Activated naive CD4-positive, alpha-beta T cell treated with anti-CD3 and anti-CD28 coated beads, Interleukin-2, amount 50 U/mL, for 16 hours (primary cell): ENCODE data around the gene NUP188.
"Not testable (repeated sequence)": the region's sequence is repeated elsewhere in the genome, so short reads cannot be mapped to it uniquely, and the experiment has no call there.

Experiments
- DNase-seq: peaks from one replicate; pipeline ENCODE4 v3.0.0-alpha.2; 2020

Gene NUP188

DNA sequence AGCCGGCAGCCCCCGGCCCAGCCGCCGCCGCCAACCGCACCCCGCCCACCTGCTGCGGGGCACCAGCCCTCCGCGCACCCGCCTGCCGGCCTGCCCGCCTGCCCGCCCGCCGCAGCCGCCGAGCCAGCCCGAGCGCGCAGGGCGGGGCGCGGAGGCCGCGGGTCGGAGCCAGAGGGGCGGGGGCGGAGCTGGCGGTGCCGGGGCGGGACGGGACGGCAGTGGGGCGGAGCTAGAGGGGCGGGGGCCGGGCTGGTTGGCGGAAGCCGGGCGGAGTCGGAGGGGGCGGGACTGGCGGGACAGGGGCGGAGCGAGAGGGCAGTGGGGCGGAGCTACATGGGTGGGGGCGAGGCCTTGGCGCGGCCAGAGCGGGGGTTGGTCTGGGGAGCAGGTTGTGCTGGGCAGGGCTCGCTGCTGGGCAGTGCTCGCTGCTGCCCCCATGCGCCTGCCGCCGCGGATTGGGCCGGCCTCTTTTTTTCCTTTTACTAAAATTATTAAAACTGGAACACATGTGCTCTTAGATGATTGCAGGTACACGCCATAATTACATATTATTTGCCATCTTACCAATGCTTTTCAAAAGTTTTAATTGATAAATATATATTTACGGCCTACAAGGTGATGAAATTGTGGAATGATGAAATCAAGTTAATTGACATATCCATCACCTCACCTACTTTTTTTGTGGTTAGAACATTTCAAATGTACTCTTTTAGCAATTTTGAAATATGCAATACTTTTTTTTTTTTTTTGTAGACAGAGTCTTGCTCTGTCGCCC is 80.9 kb downstream of the NUP188 start, which contains the start of gene SH3GLB2:
TSS of gene SH3GLB2 (minus strand) at position 140 of the 775 bp plus-strand sequence. CDS start 177 bp downstream, outside the sequence.
- DNase-seq, result peak; percentile 84

DNA sequence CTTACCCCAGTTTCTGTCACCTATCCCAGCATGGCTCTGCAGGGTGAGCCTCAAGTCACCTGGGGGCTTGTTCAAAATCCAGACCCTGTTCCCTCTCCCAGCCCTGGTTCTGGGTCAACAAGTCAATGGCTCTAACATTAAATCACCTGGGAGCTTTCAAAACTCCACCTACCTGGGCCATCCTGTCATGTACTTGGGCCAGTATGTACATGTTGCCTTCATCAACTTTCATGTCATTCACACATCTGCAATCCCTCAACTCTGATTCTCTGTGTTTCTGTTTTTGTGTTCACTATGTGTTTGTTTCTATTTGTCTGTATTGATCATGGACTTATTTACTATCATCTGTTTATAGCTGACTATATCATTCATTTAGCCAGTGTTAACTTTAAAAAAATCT is 82.7 kb downstream of the NUP188 start:
- DNase-seq, result no peak

DNA sequence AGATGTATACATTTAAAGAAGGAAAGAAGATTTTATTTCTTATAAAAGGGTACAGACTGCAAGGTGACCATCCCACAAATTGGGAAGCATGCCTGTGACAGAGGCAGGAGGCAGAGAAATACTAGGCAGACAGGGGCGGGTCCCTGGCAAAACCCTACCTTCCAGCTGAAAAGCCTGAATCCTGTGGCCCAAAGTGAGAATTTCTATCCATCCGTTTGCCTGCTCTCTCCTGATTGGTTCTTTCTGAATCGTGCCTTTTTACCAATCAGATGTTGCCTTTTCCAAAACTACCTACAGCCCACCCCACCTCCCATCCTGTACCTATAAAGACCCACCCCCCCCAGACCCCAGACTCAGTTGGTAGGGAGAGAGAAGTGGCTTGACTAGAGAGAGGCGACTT is 84.0 kb downstream of the NUP188 start:
- no peak for DNase-seq

DNA sequence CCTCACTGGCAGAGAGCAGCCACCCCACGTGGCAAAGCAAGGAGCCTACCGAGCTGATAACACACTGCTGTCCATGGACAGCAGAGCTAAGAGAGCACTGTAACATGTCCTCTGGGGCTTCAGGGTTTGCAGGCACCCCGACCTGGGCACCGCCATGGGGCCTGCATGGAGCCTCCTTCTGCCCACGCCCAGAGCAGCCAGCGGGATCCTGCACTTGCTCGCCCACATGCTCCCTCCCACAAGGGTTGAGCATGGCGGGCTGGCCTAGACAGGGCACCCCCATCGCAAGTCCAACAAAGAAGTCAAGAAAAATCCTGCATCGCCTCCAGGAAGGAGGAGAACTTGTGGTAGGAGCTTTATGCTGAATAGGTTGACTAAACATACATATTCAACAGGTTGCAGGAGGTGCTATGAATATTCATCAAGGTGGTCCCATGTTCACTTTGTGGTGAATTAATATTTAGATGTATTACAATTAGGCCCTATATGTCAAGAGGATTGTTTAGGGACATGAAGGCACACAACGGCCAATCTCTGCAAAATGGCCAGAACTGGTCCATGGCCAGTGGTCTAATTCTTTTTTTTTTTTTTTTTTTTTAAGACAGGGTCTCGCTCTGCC is 85.2 kb downstream of the NUP188 start:
- no peak for DNase-seq

DNA sequence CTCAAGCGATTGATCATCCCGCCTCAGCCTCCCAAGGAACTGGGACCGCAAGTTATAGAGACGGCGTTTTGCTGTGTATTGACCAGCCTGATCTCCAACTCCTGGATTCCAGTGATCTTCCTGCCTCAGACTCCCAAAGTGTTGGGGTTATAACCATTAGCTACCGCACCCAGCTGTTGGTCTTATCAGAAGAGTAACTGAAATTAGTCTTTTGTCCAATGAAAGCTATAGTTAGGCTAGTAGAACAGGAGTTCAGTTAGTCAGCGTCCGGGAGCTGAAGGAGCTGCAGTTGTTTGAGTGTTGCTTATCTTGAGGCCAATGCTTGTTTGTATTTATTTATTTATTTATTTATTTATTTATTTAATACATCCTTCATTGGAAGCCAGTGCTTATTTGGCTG is 85.7 kb downstream of the NUP188 start:
- DNase-seq, result no peak

DNA sequence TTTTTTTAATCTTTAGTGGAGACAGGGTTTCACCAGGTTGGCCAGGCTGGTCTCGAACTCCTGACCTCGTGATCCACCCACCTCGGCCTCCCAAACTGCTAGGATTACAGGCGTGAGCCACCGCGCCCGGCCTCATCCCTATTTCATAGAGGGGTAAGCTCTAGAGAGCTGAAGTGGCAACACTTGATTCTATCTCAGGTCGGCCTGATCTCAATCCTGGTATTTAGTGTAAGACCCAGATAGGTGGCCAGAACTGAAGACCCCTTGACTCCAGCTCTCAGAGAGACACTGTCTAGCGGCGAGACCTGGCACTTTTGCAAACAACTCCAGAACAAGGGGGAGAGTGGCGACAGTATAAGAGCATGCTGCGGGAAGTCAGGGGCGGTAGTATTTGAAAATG is 88.3 kb downstream of the NUP188 start:
- not testable (repeated sequence) for DNase-seq

DNA sequence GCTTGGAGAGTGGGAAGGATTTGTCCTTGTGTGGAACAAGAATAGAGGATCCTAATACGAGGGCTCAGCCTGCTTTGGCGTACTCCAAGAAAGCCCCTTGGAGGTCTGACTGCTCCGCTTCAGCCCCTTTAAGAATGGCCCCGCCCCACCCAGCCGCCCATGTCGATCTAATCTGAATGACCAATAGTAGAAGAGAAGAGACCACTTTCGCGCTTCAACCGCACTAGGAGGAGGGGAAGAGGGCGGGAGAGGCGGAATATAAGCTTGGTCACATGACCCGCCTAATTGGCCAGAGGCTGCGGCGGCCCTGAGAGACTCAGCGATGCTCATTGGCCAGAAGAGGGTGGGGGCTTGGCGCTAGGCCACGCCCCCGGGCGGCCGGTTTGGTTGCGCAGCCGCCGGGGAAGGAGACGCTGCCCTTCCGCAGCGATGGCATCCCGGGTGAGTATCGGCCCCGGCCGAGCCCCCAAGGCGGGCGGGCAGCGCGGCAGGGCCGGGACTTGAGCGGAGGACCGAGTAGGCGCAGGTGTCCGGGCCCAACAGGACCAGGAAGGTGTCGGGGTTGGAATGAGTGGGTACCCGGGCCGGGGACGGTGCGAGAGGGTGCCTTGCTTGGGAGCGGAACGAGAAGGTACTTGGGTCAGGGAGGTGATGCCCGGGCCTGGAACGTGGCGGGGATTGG is 88.9 kb downstream of the NUP188 start, which contains the start of gene MIGA2:
TSS of gene MIGA2 (plus strand) at position 386 of the 682 bp plus-strand sequence. CDS start 3,969 bp downstream, outside the sequence.
- DNase-seq, result peak; percentile 93

DNA sequence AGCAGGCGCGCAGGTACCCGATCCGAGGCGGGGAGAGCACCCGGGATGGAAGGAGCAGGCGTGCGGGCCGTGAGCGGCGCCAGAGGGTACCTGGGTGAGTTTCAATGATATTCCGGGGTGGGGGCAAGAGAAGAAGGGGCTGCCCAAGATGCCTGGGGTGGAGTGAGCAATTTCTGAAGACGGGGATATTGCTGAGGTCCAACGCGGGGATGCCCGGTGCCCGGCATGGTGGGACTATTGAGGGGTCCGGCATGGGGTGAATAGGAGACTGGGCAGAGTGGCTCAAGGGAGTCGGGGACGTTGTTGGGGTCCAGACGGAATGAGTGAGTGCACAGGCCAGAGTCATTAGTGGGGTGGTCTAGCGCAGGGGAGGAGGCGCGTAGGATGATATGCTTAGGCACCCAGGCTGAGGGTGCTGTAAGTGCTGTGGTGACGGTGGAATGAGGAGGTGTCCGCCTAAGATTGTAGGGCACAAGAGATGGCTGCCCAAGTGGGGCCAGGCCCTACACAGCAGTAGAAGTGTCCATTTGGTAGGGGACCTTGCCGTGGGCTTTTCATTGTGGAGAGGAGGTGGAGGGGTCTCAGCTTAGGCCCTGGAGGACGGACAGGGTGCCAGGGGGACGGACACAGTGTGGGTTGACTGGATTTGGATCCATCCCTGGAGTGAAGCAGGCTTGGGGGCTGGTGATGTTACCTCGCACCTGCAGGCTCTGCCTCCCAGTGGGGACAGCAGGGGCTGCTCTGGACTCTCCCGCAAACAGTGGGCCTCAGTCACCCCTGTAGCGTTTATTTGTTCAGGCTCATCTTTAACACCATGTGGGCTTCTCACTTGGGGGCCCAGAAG is 89.6 kb downstream of the NUP188 start:
- DNase-seq, result no peak

DNA sequence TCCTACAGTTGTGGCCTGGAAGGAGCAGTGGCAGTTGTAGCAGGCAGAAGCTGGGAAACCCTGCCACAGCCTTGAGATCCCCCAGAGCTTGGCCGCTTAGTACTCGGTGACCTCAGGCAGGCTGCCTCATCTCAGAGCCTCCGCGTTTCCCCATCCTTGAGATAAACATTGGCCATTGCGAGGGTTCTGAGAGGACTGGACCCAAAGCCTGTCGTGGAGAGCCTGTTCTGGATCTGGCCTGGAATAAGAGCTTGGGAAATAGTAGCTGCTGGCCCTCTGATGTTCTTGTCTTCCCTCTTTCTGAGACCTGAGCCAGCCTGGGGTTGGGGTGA is 90.2 kb downstream of the NUP188 start:
- DNase-seq, result no peak

DNA sequence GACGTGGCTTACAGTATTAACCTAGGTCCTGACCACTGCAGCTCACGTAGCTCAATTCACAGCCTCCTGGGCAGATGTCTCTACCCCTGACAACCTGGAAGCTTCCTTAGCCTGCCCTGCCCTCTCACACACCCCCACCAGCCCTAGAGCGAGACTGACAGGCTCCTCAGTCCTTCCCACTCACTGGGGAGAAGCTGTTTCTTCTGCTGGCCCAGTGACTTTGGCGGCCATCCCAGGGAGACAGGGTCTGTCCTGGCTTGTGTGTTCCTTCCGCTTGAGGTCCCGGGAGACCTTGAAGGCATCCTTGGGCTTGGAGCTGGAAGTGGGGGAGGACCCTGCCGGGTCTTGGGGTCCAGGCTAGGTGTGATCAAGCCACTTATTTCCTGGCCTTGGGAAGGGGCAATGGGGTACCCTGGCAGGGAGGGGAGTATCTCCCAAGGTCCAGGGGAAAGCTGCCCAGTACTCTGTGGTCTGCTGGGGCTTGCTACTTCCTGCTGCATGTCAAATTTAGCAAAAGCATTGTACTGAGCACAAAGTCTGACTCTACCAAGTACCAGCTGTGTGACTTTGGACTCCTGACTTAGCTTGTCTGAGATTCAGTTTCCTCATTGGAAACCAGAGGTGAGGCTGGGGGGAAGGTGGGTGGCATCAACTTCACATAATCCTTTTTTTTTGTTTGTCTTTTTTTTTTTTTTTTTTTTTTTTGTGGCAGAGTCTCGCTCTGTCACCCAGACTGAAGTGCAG is 90.8 kb downstream of the NUP188 start:
- DNase-seq, result no peak

DNA sequence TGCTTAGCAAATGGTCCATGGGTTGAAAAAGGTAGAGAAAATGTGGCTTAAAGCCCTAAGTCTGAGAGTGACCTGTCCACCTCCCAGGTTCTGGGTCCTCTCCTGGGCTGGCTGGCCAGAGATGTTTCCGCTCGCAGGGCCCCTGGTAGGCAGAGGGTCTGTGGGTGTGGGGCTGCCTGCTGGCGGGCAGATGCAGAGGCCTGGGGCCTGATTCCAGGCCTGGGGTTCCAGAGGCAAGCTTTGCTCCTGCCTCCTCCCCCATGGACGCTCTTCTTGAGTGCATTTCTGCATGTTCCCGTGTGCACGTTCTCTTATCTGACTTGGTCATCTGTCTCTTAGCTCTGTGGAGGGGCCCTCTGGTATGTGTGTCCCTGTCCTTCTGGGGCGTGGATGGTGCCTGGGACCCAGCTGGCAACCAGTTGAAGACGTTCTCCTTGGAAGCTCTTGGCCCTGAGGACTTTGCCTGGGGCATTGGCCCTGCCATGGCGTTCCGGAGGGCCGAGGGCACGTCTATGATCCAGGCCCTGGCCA is 92.7 kb downstream of the NUP188 start:
- DNase-seq, result no peak

DNA sequence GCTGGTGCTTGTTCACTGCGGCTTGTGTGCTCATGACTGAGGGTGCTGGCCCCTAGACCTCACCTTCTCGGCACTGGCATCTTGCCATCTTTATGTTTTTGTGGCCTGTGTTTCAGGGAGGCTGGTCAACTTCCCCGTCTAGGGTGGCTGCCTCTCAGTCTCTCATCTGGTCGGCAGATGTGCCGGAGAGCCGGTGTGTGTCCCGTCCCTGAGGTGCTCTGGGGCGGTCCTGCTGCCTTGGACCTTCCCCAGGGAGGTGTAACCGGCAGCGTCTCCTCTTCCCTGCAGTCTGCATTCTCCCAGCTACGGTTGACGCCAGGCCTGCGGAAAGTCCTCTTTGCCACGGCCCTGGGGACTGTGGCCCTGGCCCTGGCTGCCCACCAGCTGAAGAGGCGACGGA is 94.5 kb downstream of the NUP188 start:
- DNase-seq, result no peak

DNA sequence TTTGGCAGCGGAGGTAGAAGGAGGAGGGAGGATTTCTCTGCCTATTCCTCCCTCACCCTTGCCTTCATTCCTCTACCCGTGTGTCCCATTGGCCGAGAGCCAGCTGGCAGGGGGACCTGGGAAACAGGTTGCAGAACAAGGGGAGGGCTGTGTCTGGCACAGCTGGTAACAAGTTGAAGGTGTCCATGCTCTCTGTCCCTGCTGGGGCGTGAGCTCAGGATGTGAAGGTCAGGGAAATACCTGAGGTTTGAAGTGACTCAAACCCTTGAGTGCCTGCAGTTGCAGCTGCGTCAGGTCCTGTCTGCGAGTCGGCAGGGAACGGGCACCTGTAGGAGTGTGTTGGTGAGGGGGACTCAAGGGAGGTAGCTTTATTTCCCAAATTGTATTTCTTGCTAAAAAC is 105.1 kb downstream of the NUP188 start:
- no peak for DNase-seq

DNA sequence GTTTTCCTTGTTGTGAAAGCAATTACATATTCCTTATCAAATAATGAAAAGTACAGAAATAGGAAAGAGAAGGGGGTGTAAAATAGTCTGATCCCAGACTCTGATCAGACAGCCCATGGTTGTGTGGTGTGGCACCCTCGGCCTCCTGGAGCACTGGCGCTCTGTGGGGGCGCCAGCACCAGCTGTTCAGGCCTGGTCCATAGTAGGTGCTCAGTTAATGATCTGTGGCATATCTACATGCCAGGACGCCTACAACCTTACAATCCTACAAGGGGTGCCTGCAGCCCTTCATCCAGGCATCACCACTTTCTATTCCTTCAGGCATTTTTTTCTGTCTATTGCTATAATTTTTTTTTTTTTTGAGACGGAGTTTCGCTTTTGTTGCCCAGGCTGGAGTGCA is 105.5 kb downstream of the NUP188 start:
- no peak for DNase-seq

DNA sequence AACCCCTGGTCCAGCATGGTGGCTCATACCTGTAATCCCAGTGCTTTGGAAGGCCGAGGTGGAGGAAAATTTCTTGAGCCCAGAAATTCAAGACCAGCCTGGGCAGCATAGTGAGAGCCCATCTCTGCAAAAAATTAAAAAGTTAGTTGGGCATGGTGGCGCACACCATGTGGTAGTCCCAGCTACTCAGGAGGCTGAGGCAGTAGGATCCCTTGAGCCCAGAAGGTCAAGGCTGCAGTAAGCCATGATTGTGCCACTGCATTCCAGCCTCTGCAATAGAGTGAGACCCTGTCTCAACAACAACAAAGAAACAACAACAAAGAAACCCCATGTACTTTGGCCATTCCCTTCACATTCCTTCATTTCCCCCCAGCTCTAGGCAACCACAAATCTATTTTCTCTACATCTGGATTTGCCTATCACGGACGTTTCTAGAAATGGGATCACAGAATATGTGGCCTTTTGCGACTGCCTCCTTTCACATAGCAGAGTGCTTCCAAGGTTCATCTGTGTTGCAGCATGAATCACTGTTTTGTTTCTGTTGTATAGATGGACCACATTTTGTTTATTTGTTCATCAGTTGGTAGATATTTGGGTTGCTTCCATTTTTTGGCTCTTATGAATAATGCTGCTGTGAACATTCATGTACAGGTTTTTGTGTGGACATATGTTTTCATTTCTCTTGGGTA is 106.8 kb downstream of the NUP188 start:
- DNase-seq, result no peak
